Stimulated activated CD8-positive, alpha-beta memory T cell treated with anti-CD3 and anti-CD28 coated beads, Interleukin-2, amount 100 ng/mL, for 48 hours (primary cell): ENCODE results near the gene MIS18BP1.
"Not testable (repeated sequence)": the region's sequence is repeated elsewhere in the genome, so short reads cannot be mapped to it uniquely, and the experiment has no call there.

ENCODE experiments used
- DNase-seq, 2 donors: peaks; one replicate each; pipeline ENCODE4 v3.0.0-alpha.2; 2020; ENCODE audit warnings: low read depth in 2 of 2

Gene MIS18BP1

GRCh38 chr14:45246151-45246550 lies 6.9 kb downstream of the MIS18BP1 start:
- no peak for DNase-seq

DNA sequence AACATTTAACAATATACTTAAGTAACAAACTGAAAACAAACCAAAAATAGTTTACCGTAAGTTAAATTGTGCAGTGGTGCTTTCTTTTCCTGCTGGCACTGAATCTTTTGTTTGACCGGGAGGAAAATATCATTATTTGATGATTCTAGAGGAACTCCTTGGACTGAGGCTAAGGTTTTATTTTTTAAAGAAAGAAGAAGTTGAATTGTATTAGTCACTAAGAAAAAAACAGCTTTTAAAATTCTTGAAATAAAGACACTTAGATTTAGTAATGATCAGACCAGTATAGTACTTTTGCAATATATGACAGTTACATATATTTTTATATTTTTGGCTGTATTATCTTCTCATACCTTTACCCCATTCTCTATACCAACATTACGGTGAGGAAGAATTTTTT lies 10.3 kb downstream of the MIS18BP1 start:
- no peak for DNase-seq

- DNase-seq: no peak
Measured at GRCh38 chr14:45238988-45239387, 14.0 kb downstream of the MIS18BP1 start.

DNA sequence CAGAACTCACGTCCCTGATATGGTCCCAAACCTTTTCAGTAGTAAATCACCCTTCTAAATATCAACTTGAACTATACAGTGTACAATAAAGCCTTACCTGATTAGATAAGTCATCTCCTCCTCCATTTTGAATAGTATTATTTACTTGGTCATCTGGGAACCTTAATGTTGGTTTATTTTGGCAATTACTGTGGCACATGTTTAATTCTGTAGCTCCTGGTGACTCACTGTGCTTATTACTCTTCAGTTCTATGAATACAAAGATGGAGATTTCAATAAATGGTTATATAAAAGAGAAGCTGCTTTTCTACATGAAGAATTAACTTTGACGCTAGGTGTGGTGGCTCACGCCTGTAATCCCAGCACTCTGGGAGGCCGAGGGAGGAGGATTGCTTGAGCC lies 25.4 kb downstream of the MIS18BP1 start:
- DNase-seq: no peak

- DNase-seq: no peak
Measured at GRCh38 chr14:45222485-45223262, 30.3 kb downstream of the MIS18BP1 start.

DNA sequence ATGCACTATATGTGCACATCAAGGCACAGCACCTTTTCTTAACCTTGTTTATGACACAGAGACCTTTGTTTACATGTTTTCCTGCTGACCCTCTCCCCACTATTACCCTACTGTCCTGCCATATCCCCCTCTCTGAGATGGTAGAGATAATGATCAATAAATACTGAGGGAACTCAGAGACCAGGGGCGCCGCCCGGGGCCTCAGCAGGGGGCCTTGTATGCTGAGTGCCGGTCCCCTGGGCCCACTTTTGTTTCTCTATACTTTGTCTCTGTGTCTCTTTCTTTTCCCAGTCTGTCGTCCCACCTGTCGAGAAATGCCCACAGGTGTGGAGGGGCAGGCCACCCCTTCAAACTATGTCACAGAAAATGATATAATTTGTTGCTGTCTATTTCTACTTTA lies 38.7 kb downstream of the MIS18BP1 start:
- not testable (repeated sequence) for DNase-seq

- not testable (repeated sequence) for DNase-seq
Measured at GRCh38 chr14:45213716-45214115, 39.3 kb downstream of the MIS18BP1 start.

DNA sequence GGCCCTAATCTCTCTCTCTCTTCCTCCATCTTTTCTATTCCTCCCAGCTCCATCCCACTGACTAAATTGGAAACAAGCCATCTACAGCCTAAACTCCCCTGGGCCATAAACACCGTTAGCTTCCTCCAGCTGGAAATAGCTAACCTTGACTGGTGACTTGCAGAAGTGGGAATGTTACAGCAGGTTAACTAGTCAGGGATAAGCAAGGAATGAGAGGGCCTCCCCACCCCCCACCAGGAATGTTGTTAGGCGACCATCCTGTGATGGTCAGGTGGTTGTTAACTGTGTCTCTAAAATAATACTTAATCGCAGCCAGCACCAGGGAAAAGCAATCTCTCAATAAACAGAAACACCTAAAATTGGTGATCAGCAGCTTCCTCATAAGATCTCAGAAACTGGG lies 40.8 kb downstream of the MIS18BP1 start:
- no peak for DNase-seq

DNA sequence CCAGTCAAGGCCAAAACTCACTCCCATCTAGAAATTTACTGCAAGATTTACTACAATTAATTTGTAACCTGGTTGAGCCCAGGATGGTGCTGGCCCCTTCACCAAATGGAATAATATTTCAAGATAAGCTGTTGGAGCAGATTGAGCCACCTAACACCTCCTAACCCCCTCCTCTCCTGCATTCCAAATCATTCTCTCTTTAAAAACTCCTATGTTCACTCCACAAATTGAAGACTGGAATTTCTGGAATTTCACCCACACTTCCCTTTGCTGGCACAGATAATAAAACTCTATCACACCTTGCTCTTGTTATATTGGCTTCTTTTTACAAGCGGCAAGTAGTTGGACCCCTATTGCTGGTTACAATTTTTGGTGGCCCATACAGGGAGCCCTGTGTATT lies 41.7 kb downstream of the MIS18BP1 start:
- DNase-seq: no peak

GRCh38 chr14:45210159-45210558 lies 42.8 kb downstream of the MIS18BP1 start:
- no peak for DNase-seq

DNA sequence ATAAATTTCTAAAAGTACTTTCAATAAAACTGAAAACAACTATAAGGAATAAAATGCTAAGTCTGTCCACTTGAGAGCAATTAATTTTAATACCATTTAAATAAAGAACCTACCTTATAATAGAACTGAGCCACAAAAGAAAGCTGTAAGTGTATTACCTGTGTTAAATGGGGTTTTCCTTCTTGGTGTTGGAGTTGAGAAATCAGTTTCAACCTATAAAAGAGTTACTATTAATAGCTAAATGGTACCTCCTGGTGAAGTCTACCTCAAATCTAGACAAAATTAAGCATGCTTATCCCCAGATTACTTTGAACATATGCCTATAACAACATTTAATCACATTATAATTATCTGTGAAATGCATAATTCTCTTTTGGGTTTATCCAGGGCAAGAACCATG lies 48.8 kb downstream of the MIS18BP1 start:
- DNase-seq: no peak

GRCh38 chr14:45201905-45202304 lies 51.1 kb downstream of the MIS18BP1 start:
- DNase-seq: no peak

DNA sequence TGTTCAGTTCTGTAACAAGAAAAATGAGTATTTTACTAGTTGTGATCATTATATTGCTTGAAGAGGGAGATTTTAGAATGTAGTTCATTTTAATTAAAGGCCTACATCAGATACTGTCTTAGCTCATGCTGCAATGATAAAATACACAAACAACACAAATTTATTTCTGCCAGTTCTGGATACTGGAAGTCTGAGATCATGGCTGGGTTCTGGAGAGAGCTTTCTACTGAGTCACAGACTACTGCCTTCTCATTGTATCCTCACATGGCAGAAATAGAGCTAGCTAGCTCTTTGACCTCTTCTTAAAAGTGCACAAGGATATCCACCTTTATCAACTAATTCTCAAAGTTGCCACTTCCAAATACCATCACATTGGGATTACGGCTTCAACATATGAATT lies 53.8 kb downstream of the MIS18BP1 start:
- no peak for DNase-seq

GRCh38 chr14:45198551-45198950 lies 54.5 kb downstream of the MIS18BP1 start:
- no peak for DNase-seq

GRCh38 chr14:45194964-45195363 lies 58.0 kb downstream of the MIS18BP1 start:
- DNase-seq: no peak

DNA sequence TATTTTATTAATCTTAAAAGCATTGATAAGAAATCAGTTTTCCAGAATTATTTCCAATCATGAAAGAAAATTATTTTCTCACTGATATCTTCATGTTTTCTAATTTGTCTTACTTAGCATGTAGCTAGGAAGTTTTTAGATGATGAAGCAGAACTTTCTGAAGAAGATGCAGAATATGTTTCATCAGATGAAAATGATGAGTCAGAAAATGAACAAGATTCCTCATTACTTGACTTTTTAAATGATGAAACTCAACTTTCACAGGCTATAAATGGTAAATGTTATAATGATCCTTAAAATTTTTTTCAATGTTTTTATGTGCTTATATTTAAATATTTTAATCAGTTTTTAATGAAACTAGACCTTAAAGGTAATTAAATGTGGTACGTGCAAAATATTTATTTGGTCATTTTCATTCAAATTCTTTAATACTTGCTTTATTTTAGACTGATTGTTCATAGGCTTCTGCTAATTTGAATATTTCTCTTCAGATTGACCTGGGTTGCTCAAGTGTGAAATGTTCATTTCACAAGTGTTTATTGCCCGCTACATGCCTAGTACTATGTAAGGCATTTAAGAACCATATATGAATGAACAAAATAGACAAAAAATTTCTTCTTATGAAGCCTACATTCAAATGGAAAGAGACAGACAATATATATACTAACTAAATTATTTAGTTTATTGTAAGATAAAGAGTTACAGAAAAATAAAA lies 67.7 kb downstream of the MIS18BP1 start:
- DNase-seq: no peak

DNA sequence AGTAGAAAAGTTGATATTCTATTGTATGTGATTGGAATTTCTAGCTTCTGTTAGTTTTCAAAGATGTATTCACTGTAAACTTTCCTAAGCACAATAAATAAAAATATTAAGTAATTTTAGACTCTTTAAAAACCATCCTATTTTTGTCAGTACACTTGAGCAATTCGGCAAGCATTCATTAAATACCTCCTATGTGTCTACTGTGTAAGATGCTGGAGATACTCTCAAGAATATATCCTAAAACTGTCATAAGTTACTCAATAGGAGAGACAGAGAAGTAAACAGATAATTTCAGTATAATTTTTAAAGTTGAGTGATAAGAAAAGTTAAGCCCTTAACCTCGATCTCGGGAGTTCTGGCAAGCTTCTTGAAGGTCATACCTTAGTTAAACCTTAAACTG lies 71.2 kb downstream of the MIS18BP1 start:
- DNase-seq: no peak

GRCh38 chr14:45181329-45181728 lies 71.7 kb downstream of the MIS18BP1 start:
- no peak for DNase-seq

GRCh38 chr14:45177076-45177475 lies 75.9 kb downstream of the MIS18BP1 start:
- no peak for DNase-seq

- DNase-seq: no peak
Measured at GRCh38 chr14:45169906-45170305, 83.1 kb downstream of the MIS18BP1 start.

DNA sequence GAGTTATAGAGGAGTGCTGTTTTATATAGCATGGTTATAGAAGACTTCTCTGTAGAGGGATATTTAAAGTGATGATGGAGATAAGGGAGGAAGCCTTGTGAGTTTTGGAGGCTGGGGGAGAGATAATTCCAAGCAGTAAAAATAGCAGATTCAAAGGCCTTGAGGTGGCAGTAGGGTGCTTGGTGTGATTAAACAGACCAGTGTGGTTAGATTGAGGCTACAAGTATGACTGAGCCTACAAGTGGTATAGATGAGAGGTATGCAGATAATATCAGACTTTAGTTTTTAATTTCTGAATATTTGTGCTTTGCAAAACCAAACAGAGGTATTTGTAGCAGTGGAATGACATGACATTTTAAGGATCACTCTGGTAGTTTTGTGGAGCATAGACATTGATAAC lies 96.9 kb downstream of the MIS18BP1 start:
- DNase-seq: no peak
